HG03354 (cell line): ENCODE results near the gene STK17A.
"Not testable (repeated sequence)": the region's sequence is repeated elsewhere in the genome, so short reads cannot be mapped to it uniquely, and the experiment has no call there.

Experiments used
- ATAC-seq: cut with Tn5 transposase; IDR thresholded peaks from one replicate; pipeline ENCODE4 v1.9.1; 2021; ENCODE audit warnings: mild to moderate bottlenecking; ENCODE audit not compliant: unreplicated experiment, poor library complexity, severe bottlenecking

STK17A gene

DNA sequence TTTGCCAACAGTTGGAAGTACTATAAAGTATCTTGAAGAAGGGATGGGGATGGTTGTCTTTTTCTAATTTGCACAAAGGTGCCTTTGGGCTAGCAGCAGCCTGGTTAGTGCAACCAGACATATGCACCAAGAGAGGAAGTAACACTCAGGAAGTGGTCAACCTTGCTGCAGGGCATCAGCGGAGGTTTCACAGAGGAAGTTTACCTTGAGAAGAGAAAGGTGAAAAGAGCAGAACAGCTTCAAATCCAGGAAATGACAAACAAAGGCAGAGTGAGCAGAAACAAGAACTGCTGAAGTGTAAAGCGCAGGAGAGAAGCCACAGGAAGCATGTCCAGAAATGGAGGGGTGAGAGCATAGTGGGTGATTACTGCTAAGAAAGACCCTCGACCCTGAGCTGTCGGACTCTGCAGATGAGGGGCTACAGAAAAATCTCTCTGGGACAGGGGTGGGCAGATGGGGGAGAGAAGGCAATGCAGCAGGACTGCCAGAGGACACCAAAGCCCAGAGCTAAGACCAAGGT lies 66.9 kb downstream of the STK17A start:
- peak; percentile 78 for ATAC-seq

DNA sequence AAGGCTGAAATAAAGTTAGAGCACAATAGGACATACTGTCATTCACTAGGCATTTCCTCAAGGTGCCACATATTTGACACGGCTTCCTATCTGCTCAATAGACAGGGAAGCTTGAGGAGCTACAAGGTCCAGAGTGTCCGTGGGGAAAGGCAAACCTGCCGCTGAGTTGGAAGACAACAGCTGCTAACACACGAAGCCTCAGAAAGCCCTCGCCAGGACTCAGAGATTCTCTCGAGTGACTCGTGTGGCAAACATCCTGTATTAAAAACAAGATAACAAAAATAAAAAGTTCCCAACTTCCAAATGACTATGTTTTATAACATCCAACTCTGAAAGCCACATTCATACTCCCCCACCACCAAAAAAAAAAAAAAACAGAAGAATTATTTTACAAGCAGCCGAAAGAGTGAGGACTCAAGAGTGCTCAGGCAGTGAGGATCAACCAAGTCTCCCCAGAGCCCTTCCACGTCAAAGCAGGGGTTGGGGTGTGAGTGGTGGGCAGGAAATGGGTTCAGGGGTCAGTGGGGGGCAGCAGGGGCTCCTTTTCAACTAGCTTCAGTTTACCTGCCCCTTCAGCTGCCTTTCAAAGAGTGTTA lies 67.6 kb downstream of the STK17A start:
- no peak for ATAC-seq

DNA sequence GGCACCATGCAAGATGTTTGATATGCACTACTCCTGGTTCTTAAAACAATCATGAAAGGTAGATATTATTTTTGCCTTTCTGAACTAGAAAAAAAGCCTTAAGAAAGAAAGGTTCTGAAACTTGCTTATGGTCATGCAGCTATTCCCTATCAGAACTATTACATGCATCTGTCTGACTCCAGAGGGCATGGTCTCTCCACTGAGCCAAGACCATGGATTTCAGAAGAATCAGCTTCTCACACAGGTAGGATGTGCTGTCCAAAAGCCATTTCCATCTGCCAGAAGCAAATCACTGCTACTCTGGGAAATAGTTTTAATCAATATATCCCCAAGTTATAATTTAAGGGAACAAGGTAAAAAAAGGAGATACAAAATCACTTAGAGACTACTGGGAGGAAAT lies 69.5 kb downstream of the STK17A start:
- ATAC-seq = no peak

DNA sequence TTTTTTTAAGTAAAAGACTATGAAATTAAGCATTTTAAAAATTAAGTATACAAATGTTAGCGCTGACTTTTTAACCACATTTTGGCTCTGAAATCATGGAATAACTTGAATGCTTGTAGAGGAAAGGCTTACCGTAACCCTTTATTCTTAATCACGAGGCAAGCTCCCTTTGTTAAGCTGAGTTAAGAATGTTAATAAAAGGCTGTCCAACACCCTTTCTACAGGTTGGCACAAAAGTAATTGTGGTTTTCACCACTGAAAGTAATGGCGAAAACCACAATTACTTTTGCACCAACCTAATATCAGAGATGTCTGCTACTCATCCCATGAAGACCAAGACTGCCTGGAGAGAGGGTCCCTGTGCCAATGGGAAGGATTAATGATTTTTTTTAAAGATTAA lies 70.6 kb downstream of the STK17A start:
- ATAC-seq = no peak

DNA sequence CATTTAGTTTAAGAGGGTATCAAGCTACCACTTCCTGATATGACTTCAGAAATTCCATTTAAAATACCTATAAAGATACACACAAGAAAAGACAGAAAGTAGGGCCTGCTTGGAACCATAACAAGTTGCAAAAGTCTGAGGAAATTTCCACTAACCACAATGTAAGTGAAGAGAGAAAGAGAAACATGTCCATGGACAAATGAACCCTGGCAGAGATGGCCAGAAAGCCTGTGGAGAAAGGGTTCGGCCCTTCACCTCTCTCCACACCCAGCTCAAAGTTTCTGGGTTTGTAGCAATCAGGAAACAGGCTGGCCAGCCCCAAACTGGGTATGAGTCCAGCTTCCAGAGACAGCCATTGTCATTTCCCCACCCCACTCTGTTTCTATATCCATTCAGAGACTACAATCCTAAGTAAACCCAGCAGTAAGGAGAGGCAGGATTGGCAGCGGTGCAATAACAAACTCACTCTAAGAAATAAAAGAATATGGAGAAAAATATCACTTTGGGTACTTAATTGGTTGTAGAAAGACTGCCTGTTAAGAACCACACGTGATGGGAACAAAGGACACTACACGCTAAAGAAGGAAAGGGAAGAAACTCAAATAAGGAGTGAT lies 71.1 kb downstream of the STK17A start:
- ATAC-seq = no peak

DNA sequence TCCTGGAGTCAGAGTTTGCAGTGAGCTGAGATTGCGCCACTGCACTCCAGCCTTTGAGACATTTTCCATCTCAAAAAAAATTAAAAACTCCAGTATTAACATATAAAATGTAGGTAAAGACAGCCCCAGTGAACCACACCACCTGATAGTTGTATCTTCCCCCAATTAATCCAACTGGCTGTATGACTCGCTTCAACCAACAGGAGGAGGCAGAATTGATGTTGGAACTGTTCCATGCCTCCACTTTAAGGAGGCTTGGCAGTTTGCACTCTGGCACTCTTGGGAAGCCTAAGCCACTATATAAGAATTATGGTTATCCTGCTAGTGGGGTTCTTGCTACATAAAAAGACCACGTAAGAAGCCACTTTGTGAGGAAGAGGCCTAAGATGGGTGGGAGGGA lies 72.7 kb downstream of the STK17A start:
- no peak for ATAC-seq

DNA sequence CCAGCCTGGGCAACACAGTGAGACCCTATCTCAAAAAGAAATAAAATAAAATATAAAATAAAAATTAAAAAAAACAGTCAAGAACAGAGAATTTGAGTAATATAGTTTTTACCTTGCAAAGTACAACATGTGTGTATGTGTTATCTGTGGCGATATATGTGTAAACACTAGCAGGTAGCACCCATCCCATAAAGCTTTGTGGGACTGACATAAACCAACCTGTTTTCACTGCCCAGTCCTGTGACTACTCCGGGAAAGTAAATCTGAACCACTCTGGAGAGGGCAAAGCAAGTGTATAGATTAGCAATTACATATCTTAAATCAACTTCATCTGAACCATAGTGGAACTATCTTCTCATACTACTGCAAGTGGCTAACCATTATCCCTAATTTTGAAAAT lies 74.1 kb downstream of the STK17A start:
- ATAC-seq = no peak

DNA sequence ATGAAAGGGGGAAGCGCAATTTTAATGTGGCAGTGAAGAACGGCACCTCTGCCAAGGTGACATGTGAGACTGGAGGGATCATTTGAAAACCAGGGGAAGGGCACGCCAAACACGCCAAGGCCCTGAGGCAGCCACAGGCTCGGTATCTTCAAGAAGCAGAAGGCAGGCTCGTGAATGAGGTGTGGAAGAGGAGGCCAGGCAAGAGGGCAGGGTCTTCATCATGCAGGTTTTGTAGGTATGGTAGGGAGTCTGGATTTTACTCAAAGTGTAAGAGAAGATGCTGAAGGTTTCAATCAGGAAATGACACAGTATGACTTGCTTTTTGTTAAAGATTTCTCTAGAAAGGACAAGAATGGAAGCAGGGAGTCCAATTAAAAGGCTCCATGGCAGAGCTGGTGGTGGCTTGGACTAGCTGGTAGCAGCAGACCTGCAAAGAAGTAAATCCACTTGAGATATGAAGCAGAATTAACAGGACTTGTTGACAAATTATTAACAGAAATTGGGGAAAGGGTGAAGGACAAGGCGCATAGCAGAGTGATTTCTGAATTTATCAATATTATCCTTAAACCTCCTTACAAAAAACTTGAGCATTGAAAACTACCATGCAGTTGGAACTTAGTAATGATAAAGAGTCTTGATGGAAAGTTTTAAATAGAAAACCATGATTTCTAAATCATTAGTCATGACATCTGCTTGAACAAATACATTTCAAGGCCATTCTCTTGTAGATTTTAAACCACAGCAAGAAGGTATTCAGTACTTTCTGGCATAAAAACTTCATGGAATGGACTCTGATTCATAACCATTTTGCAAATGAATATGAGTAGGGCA lies 76.0 kb downstream of the STK17A start:
- peak; percentile 69 for ATAC-seq

DNA sequence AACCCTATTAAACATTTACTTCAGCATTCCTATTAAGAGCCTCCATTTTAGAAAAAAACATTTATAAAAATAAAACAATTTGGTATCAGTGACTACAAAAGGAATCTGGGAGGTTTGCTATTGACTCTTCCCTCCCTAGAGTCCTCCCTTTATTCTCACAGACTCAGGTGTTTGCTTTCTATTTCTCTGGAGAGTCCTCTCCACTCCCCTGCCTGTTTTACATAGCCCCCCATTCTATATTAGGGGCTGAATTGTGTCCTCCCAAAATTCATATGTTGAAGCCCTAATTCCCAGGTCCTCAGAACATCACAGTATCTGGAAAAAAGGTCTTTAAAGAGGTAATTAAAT lies 76.6 kb downstream of the STK17A start:
- no peak for ATAC-seq

DNA sequence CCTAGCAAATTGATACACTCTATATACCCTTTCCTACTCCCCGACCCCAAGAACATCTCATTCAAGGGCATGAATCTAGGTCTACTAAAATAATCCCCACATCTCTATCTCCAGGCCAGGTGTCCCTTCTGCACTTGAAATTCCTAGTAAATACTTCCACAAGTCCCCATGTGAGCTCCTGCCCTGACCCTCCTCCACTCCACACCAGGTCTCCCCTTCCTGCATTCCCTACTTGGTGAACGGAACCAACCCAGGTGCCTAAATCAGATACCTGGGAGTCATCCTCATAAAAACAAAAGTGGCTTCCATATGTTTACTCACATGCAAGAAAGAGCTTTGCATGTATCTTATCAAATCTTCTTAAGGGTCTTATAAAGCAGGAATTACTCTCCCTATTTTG lies 77.2 kb downstream of the STK17A start:
- no peak for ATAC-seq

DNA sequence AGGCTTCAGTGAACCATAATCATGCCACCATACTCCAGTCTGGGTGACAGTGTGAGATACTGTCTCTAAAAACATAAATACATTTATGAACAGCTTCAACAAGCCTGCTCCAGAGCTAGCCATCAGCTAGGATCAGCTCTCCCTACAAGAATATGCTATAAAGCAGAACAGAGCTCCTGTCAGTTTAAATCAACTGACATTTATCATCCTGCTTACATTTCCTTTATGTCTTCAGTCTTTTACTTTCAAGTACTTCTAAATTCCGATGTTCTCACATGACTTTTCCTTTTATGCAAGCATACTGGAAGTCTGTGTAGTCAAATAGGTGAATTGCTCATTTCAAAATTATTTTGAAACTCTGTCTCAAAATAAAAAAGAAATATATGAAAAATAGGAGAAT lies 81.8 kb downstream of the STK17A start:
- ATAC-seq = no peak

DNA sequence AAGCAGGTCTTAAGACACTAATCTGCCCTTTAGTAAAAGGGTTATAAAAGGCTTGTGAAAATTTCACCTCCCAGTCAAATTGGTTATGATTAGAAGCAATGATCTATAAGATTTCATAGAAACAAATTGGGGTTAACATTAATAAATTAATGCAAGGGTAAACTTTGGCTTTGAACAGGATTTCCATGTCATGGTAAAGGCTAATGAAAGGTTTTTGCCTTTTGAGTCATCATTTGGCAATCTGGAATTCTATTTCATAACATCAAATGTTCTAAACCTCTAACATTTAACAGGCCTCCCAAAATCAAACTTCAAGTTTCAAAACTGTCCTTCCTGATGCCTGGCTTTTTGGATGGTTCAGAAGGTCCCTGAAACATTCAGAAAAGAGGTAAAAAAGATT lies 84.0 kb downstream of the STK17A start:
- ATAC-seq = no peak

DNA sequence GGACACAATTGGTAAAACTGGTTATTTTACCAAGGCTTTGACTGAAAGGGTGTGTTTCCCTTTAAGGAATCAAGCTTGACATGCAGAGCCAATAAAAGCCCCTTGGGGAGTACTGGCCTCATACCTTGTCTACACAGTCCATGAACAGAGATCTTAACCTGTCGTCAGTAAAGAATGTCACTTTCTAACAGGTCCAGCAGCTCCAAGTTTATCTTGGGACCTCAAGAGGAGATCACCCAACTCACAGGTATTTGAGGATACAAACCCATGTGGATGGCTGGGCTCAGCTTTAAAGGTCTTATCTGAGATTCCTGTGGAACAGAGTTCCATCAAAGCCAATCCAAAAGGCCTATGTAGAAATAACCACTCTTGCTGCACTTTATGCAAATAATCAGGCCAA lies 85.1 kb downstream of the STK17A start:
- ATAC-seq = no peak

DNA sequence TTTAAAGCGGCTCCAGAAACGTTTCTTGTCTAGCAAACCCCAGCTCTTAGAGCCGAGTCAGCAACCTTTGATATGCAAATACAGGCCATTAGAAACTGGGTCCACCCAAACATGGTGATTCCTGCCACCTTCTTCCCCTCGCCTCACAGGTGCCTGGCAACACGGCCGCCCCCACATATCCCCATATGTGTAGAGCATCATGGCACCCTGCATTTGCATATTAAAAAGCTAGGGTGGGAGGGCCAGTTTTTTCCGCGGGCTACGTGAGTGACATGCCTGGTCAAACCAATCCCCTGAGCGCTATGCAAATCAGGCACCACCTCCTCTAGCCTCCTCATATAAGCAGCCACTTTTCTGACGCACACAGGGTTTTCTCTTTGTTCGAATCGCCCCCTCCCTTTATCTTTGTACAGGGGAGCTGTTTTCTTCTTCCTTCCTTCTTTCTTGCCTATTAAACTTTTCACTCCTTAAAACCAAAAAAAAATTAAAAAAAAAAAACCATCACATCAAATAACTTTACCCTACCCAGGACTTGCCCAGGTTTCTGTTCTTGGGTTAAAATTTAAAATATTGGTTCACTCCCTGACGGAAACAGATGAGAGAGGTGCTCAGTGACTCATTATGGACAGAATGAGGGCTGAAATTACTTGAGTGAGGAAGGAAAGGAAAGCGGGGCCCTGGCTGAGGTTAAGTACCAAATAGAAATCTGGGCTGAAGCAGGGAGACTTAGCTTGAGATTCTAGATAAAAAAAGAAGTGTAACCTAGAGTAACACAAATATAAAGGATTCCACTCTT lies 86.6 kb downstream of the STK17A start:
- peak; percentile 62 for ATAC-seq

DNA sequence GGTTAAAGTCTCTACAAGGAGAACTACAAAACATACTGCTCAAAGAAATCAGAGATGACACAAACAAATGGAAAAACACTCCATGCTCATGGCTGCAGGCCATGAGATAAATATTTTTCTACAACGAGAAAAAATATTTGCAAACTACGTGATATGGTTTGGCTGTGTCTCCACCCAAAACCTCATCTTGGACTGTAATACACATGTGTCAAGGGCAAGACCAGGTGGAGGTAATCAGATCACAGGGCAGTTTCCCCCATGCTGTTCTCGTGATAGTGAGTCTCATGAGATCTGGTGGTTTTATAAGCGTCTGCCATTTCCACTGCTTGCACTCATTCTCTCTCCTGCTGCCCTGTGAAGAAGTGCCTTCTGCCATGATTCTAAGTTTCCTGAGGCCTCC lies 88.6 kb downstream of the STK17A start:
- ATAC-seq = no peak

DNA sequence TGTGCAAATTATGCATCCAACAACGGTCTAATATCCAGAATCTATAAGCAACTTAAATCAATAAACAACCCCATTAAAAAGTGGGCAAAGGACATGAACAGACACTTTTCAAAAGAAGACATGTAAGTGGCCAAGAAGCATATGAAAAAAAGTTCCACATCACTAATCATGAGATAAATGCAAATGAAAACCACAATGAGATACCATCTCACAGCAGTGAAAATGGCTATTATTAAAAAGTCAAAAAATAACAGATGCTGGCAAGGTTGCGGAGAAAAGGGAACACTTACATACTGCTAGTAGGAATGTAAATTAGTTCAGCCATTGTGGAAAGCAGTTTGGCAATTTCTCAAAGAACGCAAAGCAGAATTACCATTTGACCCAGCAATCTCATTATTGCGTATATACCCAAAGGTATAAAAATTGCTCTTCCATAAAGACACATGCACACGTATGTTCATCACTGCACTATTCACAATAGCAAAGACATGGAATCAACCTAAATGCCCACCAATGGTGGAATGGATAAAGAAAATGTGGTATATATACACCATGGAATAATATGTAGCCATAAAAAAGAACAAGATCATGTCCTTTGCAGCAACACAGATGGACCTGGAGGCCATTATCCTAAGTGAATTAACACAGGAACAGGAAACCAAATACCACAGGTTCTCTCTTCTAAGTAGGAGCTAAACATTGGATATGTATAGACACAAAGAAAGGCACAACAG lies 90.5 kb downstream of the STK17A start:
- not testable (repeated sequence) for ATAC-seq

DNA sequence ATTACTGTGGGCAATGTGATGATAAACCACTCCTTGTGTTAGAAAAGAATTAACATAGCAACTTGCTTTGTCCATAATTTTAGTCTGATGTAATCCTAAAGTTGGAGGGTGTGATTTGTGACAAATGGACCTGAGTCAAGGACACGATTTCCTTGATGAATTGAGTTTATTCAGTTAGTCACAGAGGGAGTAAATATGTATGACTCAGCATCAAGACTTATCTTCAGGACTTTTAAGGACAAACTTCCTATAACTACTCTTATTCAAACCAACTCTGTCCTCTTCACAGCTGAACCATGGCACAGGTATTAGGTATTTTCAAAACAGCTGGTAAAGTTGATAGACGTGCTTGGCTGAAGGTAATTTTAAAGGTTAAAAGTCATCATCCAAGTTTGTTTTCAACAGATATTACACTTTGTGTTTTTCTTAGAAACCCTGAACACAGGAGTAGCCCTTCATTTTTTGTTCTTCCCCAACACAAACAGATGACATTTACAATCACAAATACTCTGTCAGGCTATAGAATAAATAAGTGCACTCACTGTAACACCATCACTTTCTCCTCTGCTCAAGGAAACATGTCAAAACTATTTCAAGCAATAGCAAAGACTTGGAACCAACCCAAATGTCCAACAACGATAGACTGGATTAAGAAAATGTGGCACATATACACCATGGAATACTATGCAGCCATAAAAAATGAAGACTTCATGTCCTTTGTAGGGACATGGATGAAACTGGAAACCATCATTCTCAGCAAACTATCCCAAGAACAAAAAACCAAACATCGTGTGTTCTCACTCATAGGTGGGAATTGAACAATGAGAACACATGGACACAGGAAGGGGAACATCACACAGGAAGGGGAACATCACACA lies 91.9 kb downstream of the STK17A start:
- no peak for ATAC-seq
